ENCODE data around the gene GABARAP. TPM values are rescaled to one million over a fixed set of nuclear protein-coding genes. Genes with fewer than 3 reads are reported as not detected.

Gene GABARAP
- total and polyA plus RNA-seq, 2 of the 13 experiments (the other 11 are each of a cell fraction or from before 2014, with no cell fraction given), result 161 to 310 TPM

- TF ChIP-seq HNF1A (IDR thresholded peaks at IDR 0.05; ENCODE audit: low read depth) (no peak), HNF1A (CRISPR knock-in tag; IDR thresholded peaks at IDR 0.05; ENCODE audit: borderline replicate concordance) (no peak), NR3C1 (CRISPR knock-in tag; IDR thresholded peaks at IDR 0.05) (no peak), MXI1 (IDR thresholded peaks at IDR 0.05; ENCODE audit: borderline replicate concordance, low read depth, low read length) (peak; percentile 98), SYNCRIP (IDR thresholded peaks at IDR 0.05; ENCODE audit: insufficient read depth, low read depth, low read length) (no peak), CHD2 (IDR thresholded peaks at IDR 0.05; ENCODE audit: low read depth, low read length) (peak; percentile 86), SIN3A (IDR thresholded peaks at IDR 0.05; ENCODE audit: borderline replicate concordance, low read depth, low read length) (peak; percentile 80; the same call in 1 of the 2 replicates), ZNF317 (CRISPR knock-in tag; IDR thresholded peaks at IDR 0.05) (no peak), NFE2 (CRISPR knock-in tag; IDR thresholded peaks at IDR 0.05) (no peak), ZNF563 (CRISPR knock-in tag; IDR thresholded peaks at IDR 0.05) (no peak; the same call in none of the 2 replicates), ZNF639 (CRISPR knock-in tag; conservative IDR thresholded peaks at IDR 0.05) (no peak), TAF1 (CRISPR knock-in tag; IDR thresholded peaks at IDR 0.05) (peak; percentile 15; the same call in 1 of the 2 replicates)
- TF ChIP-seq, protein P1, sequence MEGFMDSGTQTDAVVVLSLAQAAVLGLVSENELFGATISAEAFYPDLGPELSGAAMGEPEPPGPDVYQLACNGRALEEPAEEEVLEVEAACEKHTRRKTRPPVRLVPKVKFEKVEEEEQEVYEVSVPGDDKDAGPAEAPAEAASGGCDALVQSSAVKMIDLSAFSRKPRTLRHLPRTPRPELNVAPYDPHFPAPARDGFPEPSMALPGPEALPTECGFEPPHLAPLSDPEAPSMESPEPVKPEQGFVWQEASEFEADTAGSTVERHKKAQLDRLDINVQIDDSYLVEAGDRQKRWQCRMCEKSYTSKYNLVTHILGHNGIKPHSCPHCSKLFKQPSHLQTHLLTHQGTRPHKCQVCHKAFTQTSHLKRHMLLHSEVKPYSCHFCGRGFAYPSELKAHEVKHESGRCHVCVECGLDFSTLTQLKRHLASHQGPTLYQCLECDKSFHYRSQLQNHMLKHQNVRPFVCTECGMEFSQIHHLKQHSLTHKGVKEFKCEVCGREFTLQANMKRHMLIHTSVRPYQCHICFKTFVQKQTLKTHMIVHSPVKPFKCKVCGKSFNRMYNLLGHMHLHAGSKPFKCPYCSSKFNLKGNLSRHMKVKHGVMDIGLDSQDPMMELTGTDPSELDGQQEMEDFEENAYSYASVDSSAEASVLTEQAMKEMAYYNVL (CRISPR knock-in tag; IDR thresholded peaks at IDR 0.05; ENCODE audit: borderline replicate concordance), result no peak
- TF ChIP-seq, protein P2, sequence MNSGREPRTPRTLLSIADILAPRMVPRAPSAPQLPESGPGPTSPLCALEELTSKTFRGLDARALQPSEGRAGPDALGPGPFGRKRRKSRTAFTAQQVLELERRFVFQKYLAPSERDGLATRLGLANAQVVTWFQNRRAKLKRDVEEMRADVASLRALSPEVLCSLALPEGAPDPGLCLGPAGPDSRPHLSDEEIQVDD (CRISPR knock-in tag; IDR thresholded peaks at IDR 0.05; ENCODE audit: borderline replicate concordance), result peak; percentile 11; the same call in 1 of the 2 replicates
- TF ChIP-seq, protein P3, sequence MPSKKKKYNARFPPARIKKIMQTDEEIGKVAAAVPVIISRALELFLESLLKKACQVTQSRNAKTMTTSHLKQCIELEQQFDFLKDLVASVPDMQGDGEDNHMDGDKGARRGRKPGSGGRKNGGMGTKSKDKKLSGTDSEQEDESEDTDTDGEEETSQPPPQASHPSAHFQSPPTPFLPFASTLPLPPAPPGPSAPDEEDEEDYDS (CRISPR knock-in tag; IDR thresholded peaks at IDR 0.05), result peak; percentile 56
- TF ChIP-seq, protein P4, sequence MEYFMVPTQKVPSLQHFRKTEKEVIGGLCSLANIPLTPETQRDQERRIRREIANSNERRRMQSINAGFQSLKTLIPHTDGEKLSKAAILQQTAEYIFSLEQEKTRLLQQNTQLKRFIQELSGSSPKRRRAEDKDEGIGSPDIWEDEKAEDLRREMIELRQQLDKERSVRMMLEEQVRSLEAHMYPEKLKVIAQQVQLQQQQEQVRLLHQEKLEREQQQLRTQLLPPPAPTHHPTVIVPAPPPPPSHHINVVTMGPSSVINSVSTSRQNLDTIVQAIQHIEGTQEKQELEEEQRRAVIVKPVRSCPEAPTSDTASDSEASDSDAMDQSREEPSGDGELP (IDR thresholded peaks at IDR 0.05; ENCODE audit: borderline replicate concordance, low read depth), result 0 out of 2 replicates have a peak, but pooled peaks have one; percentile 8
- TF ChIP-seq, protein P5, sequence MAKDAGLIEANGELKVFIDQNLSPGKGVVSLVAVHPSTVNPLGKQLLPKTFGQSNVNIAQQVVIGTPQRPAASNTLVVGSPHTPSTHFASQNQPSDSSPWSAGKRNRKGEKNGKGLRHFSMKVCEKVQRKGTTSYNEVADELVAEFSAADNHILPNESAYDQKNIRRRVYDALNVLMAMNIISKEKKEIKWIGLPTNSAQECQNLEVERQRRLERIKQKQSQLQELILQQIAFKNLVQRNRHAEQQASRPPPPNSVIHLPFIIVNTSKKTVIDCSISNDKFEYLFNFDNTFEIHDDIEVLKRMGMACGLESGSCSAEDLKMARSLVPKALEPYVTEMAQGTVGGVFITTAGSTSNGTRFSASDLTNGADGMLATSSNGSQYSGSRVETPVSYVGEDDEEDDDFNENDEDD (CRISPR knock-in tag; IDR thresholded peaks at IDR 0.05; ENCODE audit: borderline replicate concordance), result peak; percentile 79; the same call in 1 of the 2 replicates
These were observed 39.1 kb upstream of the GABARAP start, which contains the start of gene SLC2A4 (continued) for GRCh38 chr17:7281074-7281952.
